AG20443 (cell line): ENCODE data around the gene PAM.

ENCODE experiments used
- DNase-seq: peaks from one replicate; pipeline ENCODE4 v3.0.0; 2012; ENCODE audit warnings: low spot score, mixed read lengths

PAM gene

GRCh38 chr5:102860035-102860434 is 104.9 kb downstream of the PAM start:
- DNase-seq: no peak

GRCh38 chr5:102863058-102863457 is 108.0 kb downstream of the PAM start:
- no peak for DNase-seq

GRCh38 chr5:102863764-102864560 is 108.9 kb downstream of the PAM start:
- no peak for DNase-seq

GRCh38 chr5:102865171-102865509 is 110.0 kb downstream of the PAM start:
- no peak for DNase-seq

GRCh38 chr5:102865510-102866236 is 110.6 kb downstream of the PAM start:
- peak; percentile 80 for DNase-seq

GRCh38 chr5:102866237-102866600 is 111.1 kb downstream of the PAM start:
- DNase-seq: no peak

GRCh38 chr5:102867992-102868662 is 113.0 kb downstream of the PAM start:
- DNase-seq: peak; percentile 16

GRCh38 chr5:102869230-102869629 is 114.1 kb downstream of the PAM start:
- no peak for DNase-seq

- no peak for DNase-seq
Measured at GRCh38 chr5:102873379-102873932, 118.4 kb downstream of the PAM start.

GRCh38 chr5:102874054-102874453 is 118.9 kb downstream of the PAM start:
- no peak for DNase-seq

GRCh38 chr5:102875721-102876123 is 120.6 kb downstream of the PAM start:
- DNase-seq: no peak

GRCh38 chr5:102876610-102877009 is 121.5 kb downstream of the PAM start:
- DNase-seq: no peak

- DNase-seq: no peak
Measured at GRCh38 chr5:102879741-102880140, 124.6 kb downstream of the PAM start.

GRCh38 chr5:102886586-102886985 is 131.5 kb downstream of the PAM start:
- DNase-seq: no peak

- DNase-seq: no peak
Measured at GRCh38 chr5:102888483-102888882, 133.4 kb downstream of the PAM start.

- DNase-seq: no peak
Measured at GRCh38 chr5:102889033-102889432, 133.9 kb downstream of the PAM start.

GRCh38 chr5:102890133-102890532 is 135.0 kb downstream of the PAM start:
- no peak for DNase-seq

- DNase-seq: no peak
Measured at GRCh38 chr5:102891175-102891574, 136.1 kb downstream of the PAM start.

- no peak for DNase-seq
Measured at GRCh38 chr5:102893942-102894341, 138.8 kb downstream of the PAM start.

- no peak for DNase-seq
Measured at GRCh38 chr5:102895234-102895633, 140.1 kb downstream of the PAM start.

GRCh38 chr5:102895976-102896375 is 140.9 kb downstream of the PAM start:
- DNase-seq: no peak

- no peak for DNase-seq
Measured at GRCh38 chr5:102901424-102902134, 146.5 kb downstream of the PAM start.
